ENCODE results near the gene PHC2. TPM values are rescaled to one million over a fixed set of nuclear protein-coding genes. Genes with fewer than 3 reads are reported as not detected.
A peak's percentile ranks its signal among the peaks of the same experiment; 100 is the strongest.

The PHC2 gene
- total RNA-seq, 1 donor from 2014 or later, result 135 TPM

GRCh38 chr1:33361532-33362235, 69.2 kb downstream of the PHC2 start:
- H3K4me3 Mint-ChIP-seq (ENCODE audit: low read depth), result no peak overlapping the region
- H3K4me1 Mint-ChIP-seq (ENCODE audit: low read depth), result peaks cover 67% of the 10 kb centered on the region
- H3K9me3 Mint-ChIP-seq (ENCODE audit: low read depth), result no peaks in the 10 kb centered on the region
- H3K27me3 Mint-ChIP-seq, result no peaks in the 10 kb centered on the region
- DNase-seq (ENCODE audit: low spot score, unreplicated experiment), result no peak
- peaks cover 10% of the 10 kb centered on the region for H3K36me3 Mint-ChIP-seq (ENCODE audit: insufficient read depth)
- no peak for TF ChIP-seq CTCF (IDR thresholded peaks at IDR 0.05; ENCODE audit: unreplicated experiment)
- H3K27ac Mint-ChIP-seq, result peak overlapping the region; percentile 78

- H3K27me3 Mint-ChIP-seq, result no peaks in the 10 kb centered on the region
- peaks cover 12% of the 10 kb centered on the region for H3K36me3 Mint-ChIP-seq (ENCODE audit: insufficient read depth)
- H3K4me1 Mint-ChIP-seq (ENCODE audit: low read depth), result peaks cover 55% of the 10 kb centered on the region
- DNase-seq (ENCODE audit: low spot score, unreplicated experiment), result no peak
- TF ChIP-seq CTCF (IDR thresholded peaks at IDR 0.05; ENCODE audit: unreplicated experiment), result no peak
- no peak overlapping the region for H3K27ac Mint-ChIP-seq
- no peaks in the 10 kb centered on the region for H3K9me3 Mint-ChIP-seq (ENCODE audit: low read depth)
- H3K4me3 Mint-ChIP-seq (ENCODE audit: low read depth), result no peak overlapping the region
Observed at GRCh38 chr1:33360367-33360766, 70.5 kb downstream of the PHC2 start.

GRCh38 chr1:33359931-33360330, 71.0 kb downstream of the PHC2 start:
- Mint-ChIP-seq H3K4me1 (ENCODE audit: low read depth) (peaks cover 50% of the 10 kb centered on the region), H3K27ac (no peak overlapping the region), H3K4me3 (ENCODE audit: low read depth) (no peak overlapping the region), H3K27me3 (no peaks in the 10 kb centered on the region), H3K9me3 (ENCODE audit: low read depth) (no peaks in the 10 kb centered on the region), H3K36me3 (ENCODE audit: insufficient read depth) (peaks cover 12% of the 10 kb centered on the region)
- no peak for DNase-seq (ENCODE audit: low spot score, unreplicated experiment)
- no peak for TF ChIP-seq CTCF (IDR thresholded peaks at IDR 0.05; ENCODE audit: unreplicated experiment)

- no peaks in the 10 kb centered on the region for H3K9me3 Mint-ChIP-seq (ENCODE audit: low read depth)
- DNase-seq (ENCODE audit: low spot score, unreplicated experiment), result no peak
- no peak for TF ChIP-seq CTCF (IDR thresholded peaks at IDR 0.05; ENCODE audit: unreplicated experiment)
- no peaks in the 10 kb centered on the region for H3K27me3 Mint-ChIP-seq
- no peak overlapping the region for H3K27ac Mint-ChIP-seq
- peaks cover 12% of the 10 kb centered on the region for H3K36me3 Mint-ChIP-seq (ENCODE audit: insufficient read depth)
- H3K4me1 Mint-ChIP-seq (ENCODE audit: low read depth), result peaks cover 42% of the 10 kb centered on the region
- H3K4me3 Mint-ChIP-seq (ENCODE audit: low read depth), result no peak overlapping the region
Observed at GRCh38 chr1:33358795-33359503, 71.9 kb downstream of the PHC2 start.

GRCh38 chr1:33358114-33358794, 72.6 kb downstream of the PHC2 start:
- Mint-ChIP-seq H3K27ac (no peak overlapping the region), H3K27me3 (no peaks in the 10 kb centered on the region), H3K4me3 (ENCODE audit: low read depth) (no peak overlapping the region), H3K4me1 (ENCODE audit: low read depth) (peaks cover 40% of the 10 kb centered on the region), H3K9me3 (ENCODE audit: low read depth) (no peaks in the 10 kb centered on the region), H3K36me3 (ENCODE audit: insufficient read depth) (peaks cover 12% of the 10 kb centered on the region)
- DNase-seq (ENCODE audit: low spot score, unreplicated experiment), result no peak
- TF ChIP-seq CTCF (IDR thresholded peaks at IDR 0.05; ENCODE audit: unreplicated experiment), result no peak

All from progenitor cell of endocrine pancreas (in vitro differentiated cells).